Renal cortical epithelial cell (primary cell): ENCODE results near the gene CASQ1. TPM values are rescaled to one million over a fixed set of nuclear protein-coding genes. Genes with fewer than 3 reads are reported as not detected.

ENCODE experiments used
- DNase-seq: peaks from one replicate; pipeline ENCODE4 v3.0.0-alpha.2; 2011; ENCODE audit warnings: low read depth
- total RNA-seq: library from RNA; depleted of rRNA; stranded (reverse); fragments of >200 nt; gene quantifications from 2 replicates; pipeline ENCODE4 v1.2.3, GENCODE V29; 2014

CASQ1 gene
- total RNA-seq, 1 donor from 2014 or later: not detected

GRCh38 chr1:160226623-160227022 lies 36.2 kb downstream of the CASQ1 start:
- no peak for DNase-seq

- no peak for DNase-seq
Measured at GRCh38 chr1:160227034-160227433, 36.7 kb downstream of the CASQ1 start.

GRCh38 chr1:160227561-160227960 lies 37.2 kb downstream of the CASQ1 start:
- no peak for DNase-seq

GRCh38 chr1:160228431-160228830 lies 38.1 kb downstream of the CASQ1 start:
- no peak for DNase-seq

GRCh38 chr1:160232911-160233310 lies 42.5 kb downstream of the CASQ1 start:
- no peak for DNase-seq

GRCh38 chr1:160236806-160237205 lies 46.4 kb downstream of the CASQ1 start:
- DNase-seq: no peak

- DNase-seq: no peak
Measured at GRCh38 chr1:160237558-160237957, 47.2 kb downstream of the CASQ1 start.

- no peak for DNase-seq
Measured at GRCh38 chr1:160238408-160238807, 48.0 kb downstream of the CASQ1 start.

- DNase-seq: no peak
Measured at GRCh38 chr1:160239582-160240299, 49.4 kb downstream of the CASQ1 start.

- no peak for DNase-seq
Measured at GRCh38 chr1:160243767-160244166, 53.4 kb downstream of the CASQ1 start.

- no peak for DNase-seq
Measured at GRCh38 chr1:160244209-160244608, 53.8 kb downstream of the CASQ1 start.

- no peak for DNase-seq
Measured at GRCh38 chr1:160245434-160245833, 55.1 kb downstream of the CASQ1 start.

- DNase-seq: peak; percentile 56
Measured at GRCh38 chr1:160247053-160247452, 56.7 kb downstream of the CASQ1 start.

GRCh38 chr1:160251011-160251410 lies 60.6 kb downstream of the CASQ1 start:
- DNase-seq: no peak

Other genes starting within 250 kb of the CASQ1 start
- gene IGSF9, start 245.0 kb upstream of the CASQ1 start, total RNA-seq: not detected in 2 replicates
- not detected in 2 replicates for gene SLAMF9, start 236.3 kb upstream of the CASQ1 start, total RNA-seq
- gene PIGM, start 158.6 kb upstream of the CASQ1 start, total RNA-seq: 4.0 and 5.2 TPM in 2 replicates
- 0.15 TPM in 1 of 2 replicates, not detected in the other for gene KCNJ10, start 120.4 kb upstream of the CASQ1 start, total RNA-seq
- gene KCNJ9, start 109.0 kb upstream of the CASQ1 start, total RNA-seq: not detected in 2 replicates
- gene IGSF8, start 92.0 kb upstream of the CASQ1 start, total RNA-seq: 56.1 and 59.4 TPM in 2 replicates
- gene ATP1A2, start 74.8 kb upstream of the CASQ1 start, total RNA-seq: 0.10 TPM in 1 of 2 replicates, not detected in the other
- not detected in 2 replicates for gene ATP1A4, start 39.0 kb upstream of the CASQ1 start, total RNA-seq
- gene PEA15, start 14.8 kb downstream of the CASQ1 start, total RNA-seq: 84.6 and 194 TPM in 2 replicates
- 69.8 and 107 TPM in 2 replicates for gene DCAF8, start 72.0 kb downstream of the CASQ1 start, total RNA-seq
- 42.7 and 65.3 TPM in 2 replicates for gene PEX19, start 94.6 kb downstream of the CASQ1 start, total RNA-seq
- 206 and 250 TPM in 2 replicates for gene COPA, start 152.7 kb downstream of the CASQ1 start, total RNA-seq
- 113 and 168 TPM in 2 replicates for gene NCSTN, start 152.8 kb downstream of the CASQ1 start, total RNA-seq
- gene NHLH1, start 176.5 kb downstream of the CASQ1 start, total RNA-seq: 0.05 TPM in 1 of 2 replicates, not detected in the other
- gene VANGL2, start 210.0 kb downstream of the CASQ1 start, total RNA-seq: 4.2 and 17.7 TPM in 2 replicates